GM23248 (cell line): ENCODE data around the gene AOC2. TPM values are rescaled to one million over a fixed set of nuclear protein-coding genes. Genes with fewer than 3 reads are reported as not detected.

Experiments used
- DNase-seq: peaks from one replicate; pipeline ENCODE4 v3.0.0-alpha.2; 2015
- H2AFZ ChIP-seq: fragments of 200-600 bp; sonication (generic); 2 replicates; pipeline ENCODE4 v1.6.1; 2016; ENCODE audit warnings: antibody characterized with exemption
- H3F3A ChIP-seq: fragments of 200-600 bp; sonication (generic); 2 replicates; pipeline ENCODE4 v1.6.1; 2016; ENCODE audit warnings: mild to moderate bottlenecking, antibody characterized with exemption, mixed run types; ENCODE audit not compliant: insufficient read depth
- H3K27ac ChIP-seq: fragments of 200-600 bp; sonication (generic); 2 replicates; pipeline ENCODE4 v1.5.1; 2016; ENCODE audit warnings: mild to moderate bottlenecking
- H3K27me3 ChIP-seq: fragments of 200-600 bp; sonication (generic); replicated peaks from 2 replicates; pipeline ENCODE4 v1.6.1; 2016; ENCODE audit warnings: mild to moderate bottlenecking; ENCODE audit not compliant: insufficient read depth
- H3K36me3 ChIP-seq: fragments of 200-600 bp; sonication (generic); 2 replicates; pipeline ENCODE4 v1.6.1; 2016; ENCODE audit warnings: low read depth, mild to moderate bottlenecking
- H3K4me1 ChIP-seq: fragments of 200-600 bp; sonication (generic); 2 replicates; pipeline ENCODE4 v1.6.1; 2016; ENCODE audit warnings: mild to moderate bottlenecking; ENCODE audit not compliant: insufficient read depth
- H3K4me2 ChIP-seq: fragments of 200-600 bp; sonication (generic); one replicate; pipeline ENCODE4 v1.6.1; 2016; ENCODE audit warnings: mild to moderate bottlenecking; ENCODE audit not compliant: unreplicated experiment
- H3K4me3 ChIP-seq: fragments of 200-600 bp; sonication (generic); 2 replicates; pipeline ENCODE4 v1.5.1; 2016; ENCODE audit warnings: mild to moderate bottlenecking
- H3K79me2 ChIP-seq: fragments of 200-600 bp; sonication (generic); 2 replicates; pipeline ENCODE4 v1.6.1; 2016; ENCODE audit warnings: mild to moderate bottlenecking; ENCODE audit not compliant: insufficient read depth
- H3K9ac ChIP-seq: fragments of 200-600 bp; sonication (generic); 2 replicates; pipeline ENCODE4 v1.6.1; 2016; ENCODE audit warnings: mild to moderate bottlenecking
- H3K9me2 ChIP-seq: fragments of 200-600 bp; sonication (generic); 2 replicates; pipeline ENCODE4 v1.6.1; 2016; ENCODE audit warnings: mixed run types, mild to moderate bottlenecking, moderate library complexity; ENCODE audit not compliant: insufficient read depth
- H3K9me3 ChIP-seq: fragments of 200-600 bp; sonication (generic); one replicate; pipeline ENCODE4 v1.6.1; 2017; ENCODE audit warnings: low read depth
- H4K20me1 ChIP-seq: fragments of 200-600 bp; sonication (generic); 2 replicates; pipeline ENCODE4 v1.6.0; 2016; ENCODE audit not compliant: insufficient read depth
- EZH2 ChIP-seq: fragments of 200-600 bp; sonication (generic); IDR thresholded peaks from 2 replicates; pipeline ENCODE4 v1.6.1; 2018; ENCODE audit warnings: antibody characterized with exemption, mild to moderate bottlenecking; ENCODE audit not compliant: insufficient read depth, poor library complexity, severe bottlenecking
- EZH2phosphoT487 ChIP-seq: fragments of 200-600 bp; sonication (generic); IDR thresholded peaks from 2 replicates; pipeline ENCODE4 v1.6.1; 2018; ENCODE audit warnings: antibody characterized with exemption, moderate library complexity, mild to moderate bottlenecking, low read depth; ENCODE audit not compliant: insufficient read depth
- WGBS, 2 experiments: methylation state at CpG; one replicate each; pipeline ENCODE4 v1.1.6; 2015 to 2017; ENCODE audit warnings: low lambda C conversion rate in 2 of 2, low coverage in 1 of 2; ENCODE audit errors: missing lambda C conversion rate in 2 of 2; 5-methylcytosine and 5-hydroxymethylcytosine counted together
- in situ Hi-C: fragments of 300-500 bp; cut with MboI; formaldehyde crosslinking; loops from 2 replicates; pipeline ENCODE4 v1.15.0; 2020
- polyA plus RNA-seq: library from polyadenylated mRNA; unstranded; fragments of >200 nt; fragmentation: Nextera tagmentation; extraction: Ambion mirVana; gene quantifications from 2 replicates; pipeline ENCODE4 v1.2.1, GENCODE V29; 2016
- total RNA-seq: library from RNA; depleted of rRNA; stranded (reverse); fragments of >200 nt; shearing (Covaris generic); gene quantifications from 2 replicates; pipeline ENCODE4 v1.2.3, GENCODE V29; 2014

AOC2 gene
- total and polyA plus RNA-seq, 2 experiments from 2014 or later = 0.09 to 0.22 TPM

- Histone ChIP-seq H3K4me3 (no peak overlapping the region), H3K79me2 (peaks cover 53% of the 10 kb centered on the region), H3K4me1 (peaks cover 25% of the 10 kb centered on the region), H3K4me2 (no peak overlapping the region), H3K9me2 (no peaks in the 10 kb centered on the region), H4K20me1 (no peaks in the 10 kb centered on the region), H3K27me3 (no peaks in the 10 kb centered on the region), H3K9me3 (no peaks in the 10 kb centered on the region), H3K27ac (no peak overlapping the region), H3K9ac (no peak overlapping the region), H3K36me3 (peaks cover 43% of the 10 kb centered on the region), H3F3A (peaks cover 40% of the 10 kb centered on the region), H2AFZ (no peak overlapping the region)
- in situ Hi-C loops = no loop called here
- DNase-seq = no peak
- 88 to 91% methylated on average over 7 of the region's 7 CpGs for WGBS, 2 experiments
- TF ChIP-seq EZH2phosphoT487 (no peak), EZH2 (no peak)
Measured at GRCh38 chr17:42821176-42821575, 23.2 kb upstream of the AOC2 start.

GRCh38 chr17:42827472-42827871 is 16.9 kb upstream of the AOC2 start:
- H3K79me2 ChIP-seq = peaks cover 21% of the 10 kb centered on the region
- 80 to 93% methylated on average over 1 of the region's 1 CpG for WGBS, 2 experiments
- H3K9ac ChIP-seq = no peak overlapping the region
- no peak overlapping the region for H2AFZ ChIP-seq
- no peak overlapping the region for H3K4me3 ChIP-seq
- DNase-seq = no peak
- H3K27ac ChIP-seq = no peak overlapping the region
- no peaks in the 10 kb centered on the region for H3F3A ChIP-seq
- no peaks in the 10 kb centered on the region for H3K27me3 ChIP-seq
- no peak overlapping the region for H3K4me2 ChIP-seq
- H3K4me1 ChIP-seq = peaks cover 10% of the 10 kb centered on the region
- no peaks in the 10 kb centered on the region for H3K9me2 ChIP-seq
- TF ChIP-seq EZH2phosphoT487 (no peak), EZH2 (no peak)
- no peaks in the 10 kb centered on the region for H3K36me3 ChIP-seq
- in situ Hi-C loops = no loop called here
- no peaks in the 10 kb centered on the region for H3K9me3 ChIP-seq
- no peaks in the 10 kb centered on the region for H4K20me1 ChIP-seq

DNA sequence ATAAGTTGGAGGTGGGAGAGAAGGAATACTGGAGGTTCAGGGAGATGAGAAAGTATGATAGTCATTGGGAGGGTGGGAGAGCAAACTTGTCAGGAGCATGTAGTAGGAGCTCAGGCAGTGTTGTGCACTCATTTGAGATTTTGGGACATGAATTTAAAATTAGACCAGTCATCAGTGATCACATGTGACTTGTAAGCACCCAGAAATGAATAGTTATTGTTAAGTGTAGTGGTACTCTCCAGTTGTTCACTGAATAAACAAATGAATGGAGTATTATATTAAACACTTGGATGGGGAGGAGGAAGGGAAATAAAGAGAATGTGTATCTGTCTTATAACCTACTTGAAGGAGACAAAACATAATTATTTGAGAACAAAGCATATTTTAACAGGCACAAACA is 13.4 kb upstream of the AOC2 start:
- Histone ChIP-seq H3K9ac (no peak overlapping the region), H3K4me1 (peaks cover 17% of the 10 kb centered on the region), H3K27ac (no peak overlapping the region), H3K79me2 (peaks cover 38% of the 10 kb centered on the region), H3K27me3 (no peaks in the 10 kb centered on the region), H3K9me3 (no peaks in the 10 kb centered on the region), H4K20me1 (no peaks in the 10 kb centered on the region), H3K9me2 (no peaks in the 10 kb centered on the region), H2AFZ (no peak overlapping the region), H3F3A (no peaks in the 10 kb centered on the region), H3K4me2 (no peak overlapping the region), H3K36me3 (no peaks in the 10 kb centered on the region), H3K4me3 (no peak overlapping the region)
- in situ Hi-C loops = no loop called here
- DNase-seq = no peak
- no peak for TF ChIP-seq EZH2
- TF ChIP-seq EZH2phosphoT487 = no peak

DNA sequence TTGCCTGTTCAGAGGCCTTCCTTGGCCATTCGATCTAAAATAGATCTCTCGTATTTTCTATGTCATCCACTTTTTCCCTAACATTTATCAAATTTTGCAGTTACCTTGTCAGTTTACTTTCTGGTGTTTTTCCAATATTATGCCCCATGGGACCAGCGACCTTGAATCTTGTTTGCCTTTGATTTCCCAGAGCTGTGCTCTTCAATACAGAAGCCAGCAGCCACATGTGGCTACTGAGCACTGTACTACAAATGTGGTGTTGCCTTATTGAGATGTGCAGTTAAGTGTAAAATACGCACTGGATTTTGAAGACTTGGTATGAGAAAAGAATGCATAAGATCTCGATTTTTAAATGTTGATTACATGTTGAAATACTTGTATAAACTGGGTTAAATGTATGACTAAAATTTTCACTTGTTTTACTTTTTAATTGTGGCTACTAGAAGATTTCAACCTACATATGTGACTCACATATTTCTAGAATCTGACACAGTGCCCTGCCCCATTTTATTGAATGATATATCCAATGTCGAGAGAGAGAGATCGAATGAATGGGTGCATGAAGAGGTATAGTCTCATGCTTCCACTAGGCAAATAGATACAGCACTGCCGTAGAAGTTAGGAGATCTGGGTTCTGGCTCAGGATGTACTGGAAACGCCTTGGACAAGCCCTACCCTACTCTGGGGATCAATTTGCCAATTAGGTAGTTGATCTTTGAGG is 12.0 kb upstream of the AOC2 start:
- H3K4me2 ChIP-seq = peak overlapping the region; percentile 99
- H3K36me3 ChIP-seq = no peaks in the 10 kb centered on the region; the same call in 1 of the 2 replicates
- peak overlapping the region; percentile 94 for H3K4me3 ChIP-seq
- in situ Hi-C loops = no loop called here
- peak overlapping the region; percentile 79 for H3K27ac ChIP-seq
- DNase-seq = peak; percentile 42
- H2AFZ ChIP-seq = peak overlapping the region; percentile 98
- H3K9me2 ChIP-seq = no peaks in the 10 kb centered on the region
- no peaks in the 10 kb centered on the region for H3K9me3 ChIP-seq
- H3F3A ChIP-seq = no peaks in the 10 kb centered on the region
- 51% methylated on average over 9 of the region's 9 CpGs for WGBS, 2 experiments
- H4K20me1 ChIP-seq = no peaks in the 10 kb centered on the region
- no peaks in the 10 kb centered on the region for H3K27me3 ChIP-seq
- H3K4me1 ChIP-seq = peaks cover 17% of the 10 kb centered on the region
- TF ChIP-seq EZH2 (no peak), EZH2phosphoT487 (no peak)
- H3K9ac ChIP-seq = peak overlapping the region; percentile 97
- H3K79me2 ChIP-seq = peaks cover 52% of the 10 kb centered on the region
